C4-2B (cell line): ENCODE data around the gene CDC42BPB.

Source experiments
- H3K27ac ChIP-seq: fragments of 450-650 bp; 2 replicates; pipeline ENCODE4 v1.5.1; 2017
- ZFX ChIP-seq: fragments of 450-650 bp; IDR thresholded peaks from 2 replicates; pipeline ENCODE4 v1.6.1; 2017
- TF ChIP-seq, protein P1 (sequence below): fragments of 450-650 bp; conservative IDR thresholded peaks from 2 replicates; pipeline ENCODE4 v1.5.1; 2017; ENCODE audit warnings: mild to moderate bottlenecking

Gene CDC42BPB

DNA sequence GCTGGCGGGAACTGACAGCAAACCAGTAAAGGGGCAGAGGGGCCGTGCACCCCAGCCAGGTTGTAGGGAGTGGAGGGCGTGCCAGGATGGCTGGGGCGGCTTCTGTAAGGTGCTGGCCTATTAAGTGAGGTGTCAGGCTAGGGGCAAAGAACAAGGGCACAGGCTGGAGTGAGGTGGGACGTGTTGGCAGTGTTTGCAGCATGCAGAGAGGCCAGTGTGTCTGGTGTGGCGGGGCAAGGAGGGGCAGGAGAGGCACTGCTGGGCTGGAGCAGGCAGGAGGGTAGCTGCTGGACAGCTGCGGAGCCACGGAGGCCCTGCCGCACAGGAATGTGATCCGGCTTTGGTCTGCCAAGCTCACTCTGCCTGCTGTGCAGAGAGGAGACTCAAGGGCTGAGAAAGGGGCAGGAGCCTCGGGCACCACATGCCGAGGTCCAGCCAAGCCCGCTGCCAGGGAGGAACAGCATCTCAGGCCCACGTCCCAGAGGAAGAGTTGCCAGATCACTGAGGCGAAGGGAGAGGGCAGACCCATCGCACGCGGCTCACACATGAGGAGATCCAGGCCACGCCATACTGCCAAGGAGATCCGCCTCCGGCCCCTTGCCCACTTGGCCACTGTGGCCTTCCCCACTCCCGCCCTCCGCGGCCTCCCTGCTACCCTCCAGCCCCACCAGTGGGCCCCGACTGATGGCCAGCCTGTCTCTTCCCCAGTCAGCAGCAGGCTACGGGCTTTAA lies 88.1 kb downstream of the CDC42BPB start:
- TF ChIP-seq, protein P1, sequence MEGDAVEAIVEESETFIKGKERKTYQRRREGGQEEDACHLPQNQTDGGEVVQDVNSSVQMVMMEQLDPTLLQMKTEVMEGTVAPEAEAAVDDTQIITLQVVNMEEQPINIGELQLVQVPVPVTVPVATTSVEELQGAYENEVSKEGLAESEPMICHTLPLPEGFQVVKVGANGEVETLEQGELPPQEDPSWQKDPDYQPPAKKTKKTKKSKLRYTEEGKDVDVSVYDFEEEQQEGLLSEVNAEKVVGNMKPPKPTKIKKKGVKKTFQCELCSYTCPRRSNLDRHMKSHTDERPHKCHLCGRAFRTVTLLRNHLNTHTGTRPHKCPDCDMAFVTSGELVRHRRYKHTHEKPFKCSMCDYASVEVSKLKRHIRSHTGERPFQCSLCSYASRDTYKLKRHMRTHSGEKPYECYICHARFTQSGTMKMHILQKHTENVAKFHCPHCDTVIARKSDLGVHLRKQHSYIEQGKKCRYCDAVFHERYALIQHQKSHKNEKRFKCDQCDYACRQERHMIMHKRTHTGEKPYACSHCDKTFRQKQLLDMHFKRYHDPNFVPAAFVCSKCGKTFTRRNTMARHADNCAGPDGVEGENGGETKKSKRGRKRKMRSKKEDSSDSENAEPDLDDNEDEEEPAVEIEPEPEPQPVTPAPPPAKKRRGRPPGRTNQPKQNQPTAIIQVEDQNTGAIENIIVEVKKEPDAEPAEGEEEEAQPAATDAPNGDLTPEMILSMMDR = no peak
- no peak for TF ChIP-seq ZFX
- H3K27ac ChIP-seq = no peak overlapping the region

DNA sequence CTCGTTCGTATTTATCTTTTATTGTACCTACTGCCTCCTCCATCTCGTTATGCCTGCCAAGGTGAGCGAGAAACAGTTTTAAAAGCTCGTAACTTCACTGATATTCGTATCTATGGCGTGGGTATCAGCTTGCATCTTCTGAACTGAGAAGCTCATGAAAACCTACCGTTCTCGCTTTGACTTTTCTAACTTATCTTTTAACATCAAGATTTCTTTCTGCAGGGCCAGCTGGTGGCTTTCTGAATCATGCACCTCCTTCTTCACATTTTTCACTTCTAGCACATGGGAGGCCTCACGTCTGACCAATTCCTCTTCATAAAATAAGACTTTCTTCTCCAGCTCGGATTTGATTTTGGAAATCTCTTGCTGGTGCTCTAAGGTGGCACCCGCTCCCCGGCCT lies 89.0 kb downstream of the CDC42BPB start:
- H3K27ac ChIP-seq = no peak overlapping the region
- no peak for TF ChIP-seq ZFX
- TF ChIP-seq, protein P1 = no peak

DNA sequence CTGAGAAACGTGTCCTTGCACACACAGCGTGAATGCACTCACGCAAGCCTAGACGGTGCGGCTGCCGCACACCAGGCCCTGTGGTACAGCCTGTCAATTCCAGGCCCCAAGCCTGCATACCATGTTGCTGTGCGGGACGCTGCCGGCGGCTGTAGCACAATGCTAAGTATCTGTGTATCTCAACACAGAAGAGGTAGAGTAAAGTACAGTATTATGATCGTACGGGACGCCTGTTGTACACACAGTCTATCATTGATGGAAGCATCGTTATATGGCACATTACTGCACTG lies 89.9 kb downstream of the CDC42BPB start:
- TF ChIP-seq ZFX = no peak
- TF ChIP-seq, protein P1 = no peak
- no peak overlapping the region for H3K27ac ChIP-seq

DNA sequence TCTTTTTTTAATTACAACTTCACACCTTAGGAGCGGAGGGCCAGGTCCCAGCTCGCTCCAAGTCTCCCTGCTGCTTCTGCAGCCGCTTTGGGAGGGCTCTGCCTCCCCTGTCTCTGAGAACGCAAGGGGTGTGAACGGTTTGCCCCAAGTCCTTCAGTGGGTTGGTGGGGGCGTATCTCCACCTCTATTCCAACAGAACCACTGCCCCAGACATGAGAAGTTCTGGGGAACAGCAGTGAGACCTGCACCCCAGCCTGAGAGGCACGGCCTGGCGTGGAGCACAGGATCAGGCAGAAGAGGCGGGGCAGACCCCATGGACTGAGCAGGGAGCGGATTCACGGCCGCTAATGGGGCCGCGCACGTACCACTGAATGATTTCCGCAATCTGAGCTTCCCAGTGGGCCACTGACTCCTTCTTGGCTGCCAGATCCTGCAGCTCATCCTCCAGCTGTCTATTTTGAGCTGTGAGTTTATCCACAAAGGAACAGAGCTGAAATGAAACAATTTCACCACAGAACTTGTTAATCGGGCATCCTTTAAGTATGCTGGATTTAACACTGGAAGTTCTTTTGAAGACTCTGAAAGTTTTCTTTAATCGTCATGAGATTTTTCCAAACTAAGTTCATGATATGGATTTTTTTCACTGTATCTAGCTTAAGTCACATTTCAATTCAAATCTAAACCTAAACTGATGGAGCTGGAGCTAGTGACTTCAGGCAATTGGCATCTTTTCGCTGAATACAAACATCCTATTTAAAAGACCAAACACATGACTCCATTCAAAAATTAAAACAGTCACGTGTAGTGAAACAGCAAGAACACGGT lies 90.5 kb downstream of the CDC42BPB start:
- TF ChIP-seq ZFX = no peak
- TF ChIP-seq, protein P1 = no peak
- H3K27ac ChIP-seq = no peak overlapping the region

DNA sequence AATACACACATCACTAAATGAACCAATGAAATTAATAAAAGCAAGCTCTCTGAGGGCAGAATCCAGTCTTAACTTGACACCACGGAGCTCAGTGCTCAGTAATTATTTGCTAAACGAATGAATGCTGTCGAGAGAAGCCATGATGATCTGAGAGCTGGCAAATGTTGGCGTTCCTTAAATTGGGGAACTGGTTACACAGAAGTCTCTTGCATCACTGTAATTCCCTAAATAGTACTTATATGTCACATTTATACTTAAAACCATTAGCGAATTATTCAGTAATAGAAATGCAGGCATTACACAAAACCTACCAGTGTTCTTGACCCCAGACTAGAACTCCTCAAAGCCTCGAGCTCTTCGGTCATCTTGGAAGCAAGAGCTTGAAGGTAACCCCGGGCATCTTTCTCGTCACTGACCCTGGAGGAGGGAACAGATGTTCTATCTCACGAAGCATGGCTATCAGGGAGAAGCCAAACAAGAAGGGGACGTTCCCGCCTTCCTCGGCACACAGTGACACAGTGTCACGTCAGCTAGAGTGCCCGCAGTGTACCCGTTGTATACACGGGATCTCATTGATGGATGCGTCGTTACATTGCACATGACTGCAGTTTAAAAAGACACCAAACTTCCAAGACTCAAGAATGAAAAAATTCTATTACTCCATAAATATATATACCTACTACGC lies 91.2 kb downstream of the CDC42BPB start:
- TF ChIP-seq, protein P1 = no peak
- no peak for TF ChIP-seq ZFX
- no peak overlapping the region for H3K27ac ChIP-seq

DNA sequence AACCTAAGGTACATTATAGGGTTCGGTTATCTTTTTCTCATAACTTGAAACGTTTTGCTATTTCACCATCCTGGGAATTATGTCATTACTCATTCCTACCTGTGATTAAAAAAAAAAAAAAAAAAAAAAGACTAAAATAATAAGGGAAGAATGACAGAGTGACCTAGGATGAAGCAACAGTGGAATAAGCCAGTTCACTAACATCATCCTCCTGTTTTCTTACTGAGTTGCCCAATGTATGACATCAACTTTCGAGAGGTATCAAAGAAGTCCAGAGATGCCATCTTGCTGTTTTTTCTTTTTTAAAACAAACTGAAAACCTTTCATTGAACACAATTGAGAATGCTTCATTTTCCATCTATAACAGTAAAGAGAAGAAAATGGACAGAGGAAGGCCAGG lies 92.1 kb downstream of the CDC42BPB start:
- TF ChIP-seq, protein P1 = no peak
- TF ChIP-seq ZFX = no peak
- H3K27ac ChIP-seq = no peak overlapping the region

DNA sequence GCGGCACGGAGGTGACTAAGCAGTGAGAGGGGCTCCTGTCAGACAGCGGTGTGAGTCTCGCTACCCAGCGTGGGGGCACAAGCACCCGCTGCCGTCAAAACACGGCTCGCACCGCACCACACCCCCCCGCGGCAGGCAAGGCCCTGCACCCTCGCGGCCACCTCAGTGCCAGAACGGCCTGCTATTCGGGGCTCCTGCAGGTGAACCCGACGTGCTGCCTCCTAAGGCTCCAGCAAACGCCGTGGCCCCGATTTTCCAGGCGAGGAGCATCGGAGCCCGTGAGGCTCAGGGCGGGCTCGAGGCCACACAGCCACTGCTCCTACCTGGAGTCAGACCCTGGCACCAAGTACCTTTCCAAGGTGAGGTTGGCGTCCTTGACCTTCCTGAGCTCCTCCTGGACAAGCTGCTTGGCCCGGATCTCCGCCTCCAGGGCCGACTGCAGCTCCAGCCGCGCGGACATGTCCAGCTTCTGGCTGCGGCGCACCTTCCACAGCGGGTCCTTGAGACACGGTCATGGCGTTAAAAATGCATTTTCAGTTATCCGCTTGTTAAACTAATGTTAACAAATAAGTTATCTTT lies 93.1 kb downstream of the CDC42BPB start:
- peak overlapping the region; percentile 44 for H3K27ac ChIP-seq
- no peak for TF ChIP-seq ZFX
- TF ChIP-seq, protein P1 = no peak
